Spinal cord (tissue), 10 donors: ENCODE results near the gene HDAC6. TPM values are rescaled to one million over a fixed set of nuclear protein-coding genes. Genes with fewer than 3 reads are reported as not detected.
"Not testable (repeated sequence)": the region's sequence is repeated elsewhere in the genome, so short reads cannot be mapped to it uniquely, and the experiment has no call there.

ENCODE experiments used
- DNase-seq, 6 donors: peaks; one replicate each; pipeline versions ENCODE4 v3.0.0 to v3.0.0-alpha.2; 2013 to 2015; ENCODE audit warnings: low spot score in 6 of 6, low read depth in 4 of 6
- H3K27ac ChIP-seq: one replicate; pipeline ENCODE4 v1.5.1; 2013; ENCODE audit warnings: low read depth, low read length, control low read depth
- H3K27me3 ChIP-seq: one replicate; pipeline ENCODE4 v1.6.1; 2013; ENCODE audit warnings: low read length; ENCODE audit not compliant: control insufficient read depth, insufficient read depth
- H3K36me3 ChIP-seq: one replicate; pipeline ENCODE4 v1.6.1; 2013; ENCODE audit warnings: low read length; ENCODE audit not compliant: control insufficient read depth, insufficient read depth
- H3K4me1 ChIP-seq: one replicate; pipeline ENCODE4 v1.6.1; 2013; ENCODE audit warnings: low read length; ENCODE audit not compliant: control insufficient read depth, insufficient read depth
- H3K4me3 ChIP-seq: one replicate; pipeline ENCODE4 v1.5.1; 2013; ENCODE audit warnings: low read depth, low read length, control low read depth
- H3K9me3 ChIP-seq: one replicate; pipeline ENCODE4 v1.6.1; 2013; ENCODE audit warnings: low read length; ENCODE audit not compliant: control insufficient read depth, insufficient read depth
- WGBS: methylation state at CpG from one replicate; pipeline ENCODE4 v1.1.5; 2013; ENCODE audit warnings: missing lambda C conversion rate; ENCODE audit not compliant: insufficient coverage; 5-methylcytosine and 5-hydroxymethylcytosine counted together
- polyA plus RNA-seq, 2 donors: library from polyadenylated mRNA; unstranded; fragments of 120-200 nt; gene quantifications; one replicate each; pipeline ENCODE4 v1.2.1, GENCODE V29; 2013; ENCODE audit not compliant: insufficient read length in 2 of 2
- small RNA-seq: library from RNA; depleted of rRNA; stranded (forward); fragments of <200 nt; gene quantifications from one replicate; pipeline ENCODE3, GENCODE V24; 2014; ENCODE audit warnings: low replicate concordance
- total RNA-seq, 2 donors: library from RNA; depleted of rRNA in 1 of 2; stranded (reverse); fragments of 120-200 nt in 1 of 2; fragments of >200 nt in 1 of 2; gene quantifications; one replicate each; pipeline versions ENCODE4 v1.2.3 to v1.2.4, GENCODE V29; 2013 to 2014
- donor health status: healthy.

HDAC6 gene
- total and polyA plus RNA-seq, 4 donors: 63.9 to 194 (median 145) TPM

DNA sequence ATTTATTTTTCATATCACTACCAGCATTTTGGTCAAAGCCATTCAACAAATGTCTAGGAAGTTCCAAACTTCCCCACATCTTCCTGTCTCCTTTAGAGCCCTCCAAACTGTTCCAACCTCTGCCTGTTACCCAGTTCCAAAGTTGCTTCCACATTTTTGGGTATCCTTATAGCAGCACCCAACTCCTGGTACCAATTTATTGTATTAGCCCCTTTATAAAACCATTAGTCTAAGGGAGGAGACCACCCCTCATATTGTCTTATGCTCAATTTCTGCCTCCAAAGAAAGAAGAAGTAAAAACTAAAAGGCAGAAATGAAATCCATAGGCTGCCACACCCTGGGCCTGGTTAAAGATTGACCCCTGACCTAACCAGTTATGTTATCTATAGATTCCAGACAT, 51.6 kb downstream of the HDAC6 start:
- not testable (repeated sequence) for H3K36me3 ChIP-seq, H3K27me3 ChIP-seq

DNA sequence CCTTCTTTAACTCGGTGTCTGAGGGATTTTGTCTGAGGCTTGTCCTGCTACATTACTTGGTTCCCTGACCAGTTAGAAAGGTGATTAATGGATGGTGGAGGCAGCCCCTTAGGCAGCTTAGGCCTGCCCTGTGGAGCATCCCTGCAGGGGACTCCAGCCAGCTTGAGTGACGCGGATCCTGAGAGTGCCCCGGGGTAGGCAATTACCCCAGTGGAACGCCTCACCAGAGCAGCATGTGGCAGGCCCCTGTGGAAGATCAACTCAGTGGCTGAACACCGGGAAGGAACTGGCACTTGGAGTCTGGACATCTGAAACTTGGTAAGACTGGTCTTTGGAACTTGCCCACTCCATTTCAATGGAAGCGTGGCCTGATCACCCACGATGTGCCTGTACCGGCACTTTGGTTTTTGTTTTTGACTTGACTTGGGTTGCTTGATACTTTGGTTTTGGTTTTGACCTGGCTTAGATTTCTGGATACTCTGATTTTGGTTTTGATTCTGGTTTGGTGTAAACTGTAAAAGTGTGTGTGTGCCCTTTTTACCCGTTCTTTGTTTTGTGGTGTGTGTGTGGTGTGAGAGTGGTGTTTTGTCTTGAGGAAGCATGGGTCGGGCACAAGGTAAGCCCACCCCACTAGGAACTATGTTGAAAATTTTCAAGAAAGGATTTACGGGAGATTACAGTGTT, 52.4 kb downstream of the HDAC6 start:
- 84% methylated on average over 9 of the region's 12 CpGs for whole genome bisulfite sequencing
- not testable (repeated sequence) for DNase-seq, H3K9me3 ChIP-seq

More for the DNA sequence above, 51.6 kb downstream of the HDAC6 start:
- H3K9me3 ChIP-seq, DNase-seq, H3K4me3 ChIP-seq, H3K4me1 ChIP-seq, H3K27ac ChIP-seq: not testable (repeated sequence)

DNA sequence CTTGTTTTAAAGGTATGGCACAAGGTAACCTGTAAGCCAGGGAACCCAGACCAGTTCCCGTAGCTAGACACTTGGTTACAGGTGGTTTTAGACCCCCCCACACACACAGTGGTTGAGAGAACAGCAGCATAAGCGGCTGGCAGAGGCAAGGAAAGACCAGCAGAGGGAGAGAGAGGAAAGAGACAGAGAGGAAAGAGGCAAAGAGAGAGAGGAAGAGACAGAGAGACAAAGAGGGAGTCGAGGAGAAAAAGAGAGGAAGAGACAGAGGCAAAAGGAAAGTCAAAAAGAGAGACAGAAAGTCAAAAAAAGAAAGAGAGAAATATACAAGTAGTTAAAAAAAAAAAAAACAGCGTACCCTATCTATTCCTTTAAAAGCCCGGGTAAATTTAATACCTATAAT, 53.0 kb downstream of the HDAC6 start:
- no CpG with 5 or more reads among the region's 5 CpGs for WGBS
- Histone ChIP-seq H3K9me3 (no peaks in the 10 kb centered on the region), H3K27me3 (no peaks in the 10 kb centered on the region), H3K36me3 (no peaks in the 10 kb centered on the region), H3K27ac (no peak overlapping the region), H3K4me1 (no peaks in the 10 kb centered on the region), H3K4me3 (no peak overlapping the region)
- no peak for DNase-seq

More for the DNA sequence above, 52.4 kb downstream of the HDAC6 start:
- H3K4me3 ChIP-seq, H3K27ac ChIP-seq, H3K4me1 ChIP-seq, H3K36me3 ChIP-seq, H3K27me3 ChIP-seq: not testable (repeated sequence)

DNA sequence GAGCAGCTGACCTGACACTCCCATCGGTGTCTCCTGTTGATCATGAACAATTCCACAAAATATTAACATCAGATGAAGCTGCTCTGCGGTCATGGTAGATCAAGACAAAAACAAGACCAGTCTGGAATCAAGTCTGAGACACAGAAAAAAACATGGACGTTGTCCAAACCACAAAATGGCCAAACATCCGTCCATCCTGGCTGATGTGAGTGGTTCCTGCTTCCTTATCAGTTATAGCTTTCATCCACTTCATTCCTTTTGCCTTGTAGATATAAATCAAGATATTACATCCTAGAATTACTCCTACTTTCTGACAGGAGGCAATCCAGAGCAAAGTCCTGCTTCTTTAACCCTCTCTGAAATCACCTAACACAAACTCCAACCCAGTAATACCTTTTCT, 62.3 kb downstream of the HDAC6 start:
- no peaks in the 10 kb centered on the region for H3K27me3 ChIP-seq
- no peaks in the 10 kb centered on the region for H3K4me1 ChIP-seq
- H3K36me3 ChIP-seq: no peaks in the 10 kb centered on the region
- no peaks in the 10 kb centered on the region for H3K9me3 ChIP-seq
- DNase-seq: no peak
- H3K27ac ChIP-seq: no peak overlapping the region
- no peak overlapping the region for H3K4me3 ChIP-seq
- WGBS: 65% methylated on average over 4 of the region's 4 CpGs

DNA sequence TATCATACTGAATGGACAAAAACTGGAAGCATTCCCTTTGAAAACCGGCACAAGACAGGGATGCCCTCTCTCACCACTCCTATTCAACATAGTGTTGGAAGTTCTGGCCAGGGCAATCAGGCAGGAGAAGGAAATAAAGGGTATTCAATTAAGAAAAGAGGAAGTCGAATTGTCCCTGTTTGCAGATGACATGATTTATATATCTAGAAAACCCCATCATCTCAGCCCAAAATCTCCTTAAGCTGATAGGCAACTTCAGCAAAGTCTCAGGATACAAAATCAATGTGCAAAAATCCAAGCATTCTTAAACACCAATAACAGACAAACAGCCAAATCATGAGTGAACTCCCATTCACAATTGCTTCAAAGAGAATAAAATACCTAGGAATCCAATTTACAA, 70.2 kb downstream of the HDAC6 start:
- DNase-seq, H3K27ac ChIP-seq, H3K27me3 ChIP-seq, H3K4me3 ChIP-seq, H3K9me3 ChIP-seq, H3K36me3 ChIP-seq, H3K4me1 ChIP-seq: not testable (repeated sequence)
- WGBS: no CpG with 5 or more reads among the region's 2 CpGs

Small RNA genes lying within 50 kb of the gene (small RNA-seq; reads per million reads assigned to genes)
- not detected for gene RNU6-29P

Other genes starting within 250 kb of the HDAC6 start
- gene RBM3, start 227.6 kb upstream of the HDAC6 start, total RNA-seq: 100 to 1,000 TPM; 116 to 158 TPM
- gene RBM3, start 227.6 kb upstream of the HDAC6 start, polyA plus RNA-seq: 100 to 1,000 TPM; 216 to 254 TPM
- gene WDR13, start 204.6 kb upstream of the HDAC6 start, total RNA-seq: 100 to 1,000 TPM in 1 of 2 donors, 10 to 100 TPM in 1; 48.0 to 126 TPM
- gene WDR13, start 204.6 kb upstream of the HDAC6 start, polyA plus RNA-seq: 100 to 1,000 TPM; 136 to 137 TPM
- 1 to 10 TPM; 3.1 to 4.3 TPM for gene WAS, start 118.3 kb upstream of the HDAC6 start, total RNA-seq
- gene WAS, start 118.3 kb upstream of the HDAC6 start, polyA plus RNA-seq: 1 to 10 TPM; 6.2 to 7.1 TPM
- gene SUV39H1, start 105.3 kb upstream of the HDAC6 start, total RNA-seq: 1 to 10 TPM; 3.0 to 4.8 TPM
- gene SUV39H1, start 105.3 kb upstream of the HDAC6 start, polyA plus RNA-seq: 1 to 10 TPM; 6.9 to 8.2 TPM
- gene GLOD5, start 40.3 kb upstream of the HDAC6 start, total RNA-seq: not detected
- gene GLOD5, start 40.3 kb upstream of the HDAC6 start, polyA plus RNA-seq: not detected
- gene GATA1, start 15.5 kb upstream of the HDAC6 start, total RNA-seq: under 1 TPM; 0.39 to 0.59 TPM
- under 1 TPM; 0.22 to 0.45 TPM for gene GATA1, start 15.5 kb upstream of the HDAC6 start, polyA plus RNA-seq
- gene ERAS, start 24.4 kb downstream of the HDAC6 start, total RNA-seq: under 1 TPM in 1 of 2 donors, not detected in 1; 0.22 TPM
- under 1 TPM; 0.73 to 0.78 TPM for gene ERAS, start 24.4 kb downstream of the HDAC6 start, polyA plus RNA-seq
- gene PCSK1N, start 33.5 kb downstream of the HDAC6 start, total RNA-seq: 10 to 100 TPM; 61.4 to 91.4 TPM
- 100 to 1,000 TPM; 481 to 566 TPM for gene PCSK1N, start 33.5 kb downstream of the HDAC6 start, polyA plus RNA-seq
- gene TIMM17B, start 95.7 kb downstream of the HDAC6 start, total RNA-seq: 10 to 100 TPM; 18.0 to 42.4 TPM
- gene TIMM17B, start 95.7 kb downstream of the HDAC6 start, polyA plus RNA-seq: 10 to 100 TPM; 49.4 to 53.8 TPM
- gene PQBP1, start 95.9 kb downstream of the HDAC6 start, total RNA-seq: 10 to 100 TPM; 28.9 to 67.9 TPM
- gene PQBP1, start 95.9 kb downstream of the HDAC6 start, polyA plus RNA-seq: 10 to 100 TPM; 89.8 to 91.9 TPM
- gene SLC35A2, start 109.6 kb downstream of the HDAC6 start, total RNA-seq: 10 to 100 TPM; 10.4 to 14.2 TPM
- 10 to 100 TPM; 26.8 to 27.9 TPM for gene SLC35A2, start 109.6 kb downstream of the HDAC6 start, polyA plus RNA-seq
- gene PIM2, start 117.0 kb downstream of the HDAC6 start, total RNA-seq: 10 to 100 TPM; 10.3 to 10.5 TPM
- gene PIM2, start 117.0 kb downstream of the HDAC6 start, polyA plus RNA-seq: 10 to 100 TPM; 11.9 to 13.1 TPM
- 10 to 100 TPM; 27.9 to 35.7 TPM for gene OTUD5, start 155.5 kb downstream of the HDAC6 start, total RNA-seq
- 10 to 100 TPM; 74.0 to 81.4 TPM for gene OTUD5, start 155.5 kb downstream of the HDAC6 start, polyA plus RNA-seq
- gene KCND1, start 169.8 kb downstream of the HDAC6 start, total RNA-seq: 1 to 10 TPM; 1.8 to 3.7 TPM
- 1 to 10 TPM; 5.7 to 6.7 TPM for gene KCND1, start 169.8 kb downstream of the HDAC6 start, polyA plus RNA-seq
- 10 to 100 TPM; 29.1 to 30.0 TPM for gene GRIPAP1, start 200.2 kb downstream of the HDAC6 start, total RNA-seq
- gene GRIPAP1, start 200.2 kb downstream of the HDAC6 start, polyA plus RNA-seq: 100 to 1,000 TPM in 1 of 2 donors, 10 to 100 TPM in 1; 91.2 to 116 TPM
- gene TFE3, start 241.3 kb downstream of the HDAC6 start, total RNA-seq: 10 to 100 TPM; 13.1 to 21.7 TPM
- 10 to 100 TPM; 36.5 to 41.3 TPM for gene TFE3, start 241.3 kb downstream of the HDAC6 start, polyA plus RNA-seq